Panc1 (cell line): ENCODE measurements around the gene ZCCHC14. TPM values are rescaled to one million over a fixed set of nuclear protein-coding genes. Genes with fewer than 3 reads are reported as not detected.
"Not testable (repeated sequence)": the region's sequence is repeated elsewhere in the genome, so short reads cannot be mapped to it uniquely, and the experiment has no call there.

Experiments
- ATAC-seq: fragments of 200-7000 bp; cut with Tn5 transposase; 2 replicates; pipeline ENCODE4 v1.9.1; 2020; ENCODE audit warnings: mild to moderate bottlenecking, moderate library complexity
- BruUV-seq: library from RNA; stranded (reverse); fragments of 400-500 nt; replicated peaks from 2 replicates; lab custom pipeline; 2021; lab: Mats Ljungman, UMichigan
- CTCF ChIA-PET: fragments of 300-600 bp; sonication (Branson Sonifier 250); formaldehyde crosslinking; loops from one replicate; lab custom pipeline; 2022; ENCODE audit warnings: antibody characterized with exemption; lab: Charles Lee
- POLR2A ChIA-PET: fragments of 300-600 bp; sonication (Branson Sonifier 250); formaldehyde crosslinking; loops from one replicate; lab custom pipeline; 2022; ENCODE audit warnings: antibody characterized with exemption; lab: Charles Lee
- DNase-seq: peaks from one replicate; pipeline ENCODE4 v3.0.0-alpha.2; 2010; ENCODE audit warnings: low read depth, low spot score
- H3K27ac ChIP-seq: 2 replicates; pipeline ENCODE4 v1.5.1; 2011; ENCODE audit warnings: mild to moderate bottlenecking, low read length, inconsistent platforms
- H3K27me3 ChIP-seq: fragments of 200-500 bp; sonication (Bioruptor generic); 2 replicates; pipeline ENCODE4 v1.6.0; 2014; ENCODE audit warnings: low read length, inconsistent platforms; ENCODE audit not compliant: control insufficient read depth, insufficient read depth
- H3K36me3 ChIP-seq: fragments of 200-500 bp; sonication (Bioruptor generic); 2 replicates; pipeline ENCODE4 v1.5.1; 2014; ENCODE audit warnings: inconsistent platforms, mild to moderate bottlenecking, low read length, moderate library complexity; ENCODE audit not compliant: control insufficient read depth, insufficient read depth
- H3K4me1 ChIP-seq: 2 replicates; pipeline ENCODE4 v1.5.1; 2011; ENCODE audit warnings: inconsistent platforms, mild to moderate bottlenecking, low read length, moderate library complexity; ENCODE audit not compliant: control insufficient read depth, insufficient read depth
- H3K4me3 ChIP-seq, 2 experiments: 2 replicates each; pipeline ENCODE4 v1.5.1; 2011 to 2012; ENCODE audit warnings: low read depth in 2 of 2, low read length in 2 of 2, mild to moderate bottlenecking in 2 of 2, inconsistent platforms in 1 of 2, moderate library complexity in 1 of 2
- H3K9me3 ChIP-seq: fragments of 200-500 bp; sonication (Bioruptor generic); 2 replicates; pipeline ENCODE4 v1.5.1; 2014; ENCODE audit warnings: low read depth, mild to moderate bottlenecking, inconsistent platforms, low read length, moderate library complexity; ENCODE audit not compliant: control insufficient read depth, insufficient read depth
- CTCF ChIP-seq: fragments of 450-650 bp; IDR thresholded peaks from 2 replicates; pipeline ENCODE4 v1.5.1; 2017; ENCODE audit warnings: mild to moderate bottlenecking
- POLR2AphosphoS5 ChIP-seq: IDR thresholded peaks from 2 replicates; pipeline ENCODE4 v1.6.1; 2012; ENCODE audit warnings: mild to moderate bottlenecking, low read depth, low read length, moderate library complexity
- REST ChIP-seq, 2 experiments: IDR thresholded peaks; 2 replicates each; pipeline ENCODE4 v1.6.1; 2011 to 2012; ENCODE audit warnings: low read depth in 2 of 2, control low read depth in 1 of 2, low read length in 1 of 2, mild to moderate bottlenecking in 1 of 2, moderate library complexity in 1 of 2; ENCODE audit not compliant: insufficient read depth in 1 of 2
- SIN3A ChIP-seq: IDR thresholded peaks from 2 replicates; pipeline ENCODE4 v1.6.1; 2012; ENCODE audit warnings: low read depth, mild to moderate bottlenecking, low read length, moderate library complexity, borderline replicate concordance; ENCODE audit not compliant: insufficient read depth
- TCF7L2 ChIP-seq: IDR thresholded peaks from 2 replicates; pipeline ENCODE4 v1.6.1; 2011; ENCODE audit warnings: mild to moderate bottlenecking, low read depth, low read length, inconsistent platforms
- in situ Hi-C: cut with HindIII; loops from 2 replicates; pipeline ENCODE4 v1.10.0; 2016; ENCODE audit warnings: low sequenced_read_pairs, low pct_unique_long_range_greater_than_20kb
- intact Hi-C: fragments of 100-400 bp; cut with micrococcal nuclease; formaldehyde crosslinking; loops from one replicate; pipeline ENCODE4 v1.10.0; 2022; ENCODE audit not compliant: unreplicated experiment
- total RNA-seq: library from RNA; stranded (reverse); gene quantifications from one replicate; pipeline ENCODE4 v1.2.1, GENCODE V29; 2021; ENCODE audit not compliant: unreplicated experiment

Gene ZCCHC14
- total RNA-seq, 1 experiment from 2014 or later: 35.0 TPM

- CTCF ChIA-PET: no interaction called here
- H3K36me3 ChIP-seq: no peaks in the 10 kb centered on the region; the same call in 1 of the 2 replicates
- H3K4me3 ChIP-seq: peak overlapping the region; percentile 54 to 70
- in situ Hi-C loops (no loop called here), intact Hi-C loops (no loop called here)
- POLR2A ChIA-PET: no interaction called here
- peaks cover 28% of the 10 kb centered on the region for H3K4me1 ChIP-seq
- H3K9me3 ChIP-seq: no peaks in the 10 kb centered on the region
- ATAC-seq: no peak
- no TSS peak for BruUV-seq
- TF ChIP-seq CTCF (no peak), TCF7L2 (no peak), POLR2AphosphoS5 (no peak), SIN3A (no peak), REST (IDR thresholded peaks at IDR 0.05; ENCODE audit: insufficient read depth in 1 of 2, low read depth in 2 of 2, low read length in 1 of 2) (no peak)
- DNase-seq: no peak
- H3K27ac ChIP-seq: peak overlapping the region; percentile 81
- no peaks in the 10 kb centered on the region for H3K27me3 ChIP-seq
These were observed 2.6 kb downstream of the ZCCHC14 start for GRCh38 chr16:87490096-87490798.

- POLR2A ChIA-PET: no interaction called here
- CTCF ChIA-PET: no interaction called here
- Histone ChIP-seq H3K27ac (peak overlapping the region; percentile 81), H3K4me1 (peaks cover 33% of the 10 kb centered on the region), H3K9me3 (no peaks in the 10 kb centered on the region), H3K4me3 (peak overlapping the region; percentile 54 to 70), H3K27me3 (no peaks in the 10 kb centered on the region), H3K36me3 (no peaks in the 10 kb centered on the region; the same call in 1 of the 2 replicates)
- TSS peak; percentile 61 for BruUV-seq
- in situ Hi-C loops: no loop called here
- no peak for DNase-seq
- intact Hi-C loops: no loop called here
- no peak for TF ChIP-seq CTCF
- TF ChIP-seq TCF7L2: no peak
- no peak for TF ChIP-seq REST (IDR thresholded peaks at IDR 0.05; ENCODE audit: insufficient read depth in 1 of 2, low read depth in 2 of 2, low read length in 1 of 2)
- TF ChIP-seq SIN3A: no peak
- TF ChIP-seq POLR2AphosphoS5: no peak
- no peak for ATAC-seq
These were observed 3.3 kb downstream of the ZCCHC14 start for GRCh38 chr16:87489434-87490045.

GRCh38 chr16:87488960-87489359 is 3.9 kb downstream of the ZCCHC14 start:
- Histone ChIP-seq H3K27ac (peak overlapping the region; percentile 39; the same call in 1 of the 2 replicates), H3K4me3 (peak overlapping the region; percentile 54 to 70; a peak in 2 of 4 replicates), H3K4me1 (peaks cover 36% of the 10 kb centered on the region)
- BruUV-seq, intact Hi-C loops, DNase-seq, in situ Hi-C loops, CTCF ChIA-PET, H3K27me3 ChIP-seq, H3K36me3 ChIP-seq, ATAC-seq, H3K9me3 ChIP-seq, POLR2A ChIA-PET: not testable (repeated sequence)
